ENCODE measurements around the gene TNIK.

Gene TNIK

GRCh38 chr3:171185959-171186358, 274.2 kb downstream of the TNIK start:
- DNase-seq, result no peak

- no peak for DNase-seq
Measured at GRCh38 chr3:171184372-171184771, 275.8 kb downstream of the TNIK start.

DNA sequence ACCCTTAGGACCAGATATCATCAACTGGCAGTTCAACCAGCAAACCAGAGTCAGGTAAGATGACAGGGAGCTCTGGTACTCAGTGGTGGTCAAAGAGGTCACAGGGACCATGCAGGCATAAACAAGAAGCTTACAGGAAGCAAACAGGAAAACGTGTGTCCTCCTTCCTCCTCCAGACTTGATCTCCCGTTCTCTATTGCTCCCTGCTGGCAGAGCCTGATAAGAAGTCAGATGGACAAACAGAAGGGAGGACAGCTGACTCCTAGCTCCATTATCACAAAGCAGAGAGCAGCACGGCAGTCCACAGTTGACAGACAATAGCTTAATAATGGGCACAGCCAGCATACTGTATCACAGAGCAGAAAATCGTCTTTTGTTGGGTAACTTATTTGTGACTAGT, 277.2 kb downstream of the TNIK start:
- no peak for DNase-seq

- DNase-seq, result peak; percentile 74
Measured at GRCh38 chr3:171181907-171182690, 278.1 kb downstream of the TNIK start.

GRCh38 chr3:171178714-171179113, 281.5 kb downstream of the TNIK start:
- DNase-seq, result no peak

DNA sequence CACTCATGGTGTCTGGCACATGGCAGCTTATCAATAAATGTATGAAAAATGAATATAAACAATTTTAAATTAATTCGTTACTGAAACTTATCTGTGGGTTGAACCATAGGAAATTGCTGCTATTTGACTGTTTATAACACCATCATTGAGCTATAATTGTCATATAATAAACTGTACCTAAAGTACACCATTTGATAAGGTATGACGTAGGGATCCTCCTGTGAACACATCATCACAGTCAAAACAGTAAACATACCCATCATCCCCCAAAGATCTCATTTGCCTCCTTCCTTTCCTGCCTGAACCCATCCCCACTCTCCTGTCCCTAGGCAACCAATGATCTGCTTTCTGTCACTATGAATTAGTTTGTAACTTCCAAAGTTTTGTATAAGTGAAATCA, 282.7 kb downstream of the TNIK start:
- DNase-seq, result no peak

DNA sequence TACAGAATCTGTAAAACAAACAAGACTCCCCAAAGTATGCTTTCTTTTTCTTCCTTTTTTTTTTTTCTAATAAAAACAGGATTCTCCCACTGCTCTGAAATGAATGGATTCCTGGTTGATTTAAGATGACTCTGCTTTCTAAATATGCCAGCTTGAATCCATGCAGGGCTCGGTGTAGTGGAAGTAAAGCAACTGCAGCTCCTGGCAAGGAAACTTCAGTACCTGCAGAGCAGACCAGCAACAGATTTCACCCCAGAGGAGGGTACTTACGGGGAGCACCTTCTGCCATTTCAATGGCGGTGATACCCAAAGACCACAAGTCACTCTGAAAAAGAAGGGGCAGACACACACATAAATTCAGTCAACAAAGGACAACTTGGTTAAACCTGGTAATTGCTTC, 283.1 kb downstream of the TNIK start:
- no peak for DNase-seq

- DNase-seq, result no peak
Measured at GRCh38 chr3:171176244-171176933, 283.8 kb downstream of the TNIK start.

DNA sequence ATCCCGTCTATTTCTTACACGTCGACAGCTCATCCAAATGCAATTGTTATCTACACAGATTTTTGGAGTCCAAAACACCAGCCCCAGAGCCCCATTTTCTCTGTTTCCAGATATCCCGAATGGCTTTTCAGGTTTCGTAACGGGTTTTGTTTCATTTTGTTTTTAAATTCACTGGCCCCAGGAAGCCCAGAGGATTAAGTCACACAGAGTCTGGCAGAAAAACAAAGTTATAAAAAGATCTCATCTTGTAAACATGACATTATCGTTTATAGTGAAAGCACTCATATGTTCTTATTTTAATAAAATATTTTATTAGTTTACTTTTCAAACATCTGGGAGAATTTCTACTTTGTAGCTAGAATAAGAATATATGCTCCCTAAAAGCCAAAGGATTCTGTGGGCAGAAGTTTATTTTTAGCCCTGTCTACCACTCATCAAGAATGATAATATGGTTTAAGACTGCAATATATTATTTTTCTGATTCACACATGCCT, 284.4 kb downstream of the TNIK start:
- no peak for DNase-seq

GRCh38 chr3:171173736-171174135, 286.5 kb downstream of the TNIK start:
- no peak for DNase-seq

DNA sequence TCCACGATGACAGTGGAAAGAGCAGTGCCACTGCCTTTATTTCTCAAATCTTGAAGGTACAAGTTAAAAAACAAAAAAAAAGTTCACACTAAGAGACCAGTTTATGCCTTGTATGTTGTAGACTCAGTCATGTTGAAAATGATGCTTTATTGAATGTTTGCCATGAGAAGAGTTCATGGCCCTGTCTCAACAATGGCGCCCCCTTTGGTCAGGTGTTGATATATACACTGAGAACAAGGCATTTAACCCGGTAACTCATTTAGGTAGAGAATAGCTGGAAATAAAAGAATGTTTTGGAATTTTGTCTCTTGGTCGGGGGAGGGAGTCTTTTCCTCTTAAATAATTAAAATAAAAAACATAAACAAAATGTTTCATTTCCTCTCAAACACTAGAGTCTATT, 288.1 kb downstream of the TNIK start:
- no peak for DNase-seq

GRCh38 chr3:171169866-171170265, 290.3 kb downstream of the TNIK start:
- DNase-seq, result no peak

DNA sequence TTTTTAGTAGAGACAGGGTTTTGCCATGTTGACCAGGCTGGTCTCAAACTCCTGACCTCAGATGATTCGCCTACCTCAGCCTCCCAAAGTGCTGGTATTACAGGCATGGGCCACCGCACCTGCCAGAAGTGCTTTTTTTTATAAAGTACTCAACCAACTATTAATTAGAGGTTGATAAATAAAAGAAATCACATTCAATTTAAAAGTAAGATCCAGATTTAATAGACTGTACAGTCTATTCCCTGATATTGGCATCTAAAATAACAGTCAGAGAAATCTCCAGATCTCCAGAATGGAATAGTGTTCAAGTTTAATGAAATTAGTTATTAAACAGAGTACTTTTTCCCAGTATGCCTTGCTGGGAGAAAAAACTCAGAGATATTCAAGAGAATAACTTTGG, 290.8 kb downstream of the TNIK start:
- DNase-seq, result no peak

- DNase-seq, result no peak
Measured at GRCh38 chr3:171168551-171168950, 291.7 kb downstream of the TNIK start.

- peak; percentile 48 for DNase-seq
Measured at GRCh38 chr3:171168086-171168485, 292.1 kb downstream of the TNIK start.

DNA sequence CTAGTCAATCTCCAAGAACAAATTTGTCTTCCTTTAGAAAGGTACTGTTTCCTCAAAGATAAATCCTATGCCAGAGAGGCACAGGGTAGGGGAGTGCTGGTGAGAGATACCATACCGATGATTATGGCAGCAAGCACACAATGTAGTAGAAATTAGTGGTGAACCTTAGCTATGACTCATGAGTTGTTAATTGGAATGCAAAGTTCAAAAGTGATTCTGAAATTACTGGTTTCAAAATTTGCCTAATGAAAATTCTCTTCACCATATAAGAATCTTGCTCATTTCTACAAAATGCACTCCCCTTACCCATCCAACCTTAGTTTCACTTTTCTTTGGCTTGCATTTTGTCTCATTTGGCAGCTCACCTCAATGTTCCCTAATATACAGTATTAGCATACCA, 294.2 kb downstream of the TNIK start:
- peak; percentile 33 for DNase-seq

GRCh38 chr3:171165499-171165921, 294.7 kb downstream of the TNIK start:
- DNase-seq, result no peak

DNA sequence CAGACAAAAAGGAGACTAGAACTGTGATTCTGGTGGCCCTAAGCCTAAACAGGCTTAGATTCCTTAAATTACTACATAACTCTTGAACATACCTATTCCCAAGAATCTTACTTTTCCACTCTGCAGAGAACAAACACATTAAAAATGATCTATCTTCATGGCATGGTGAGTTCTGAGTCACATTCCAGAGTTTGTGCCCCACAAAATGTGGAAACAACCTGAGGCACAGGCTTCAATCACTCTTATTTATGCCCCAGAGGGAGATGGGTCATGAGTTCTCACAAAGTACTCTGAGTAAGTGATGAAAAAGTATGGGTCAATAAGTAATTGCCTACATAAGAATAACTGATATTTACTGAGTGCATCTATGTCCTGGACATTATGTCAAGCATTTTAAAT, 296.1 kb downstream of the TNIK start:
- DNase-seq, result peak; percentile 20

- DNase-seq, result no peak
Measured at GRCh38 chr3:171163101-171164066, 296.8 kb downstream of the TNIK start.

GRCh38 chr3:171160325-171160724, 299.9 kb downstream of the TNIK start:
- no peak for DNase-seq

- DNase-seq, result no peak
Measured at GRCh38 chr3:171159822-171160157, 300.4 kb downstream of the TNIK start.

GRCh38 chr3:171159024-171159821, 301.0 kb downstream of the TNIK start:
- DNase-seq, result no peak
